ENCODE results near the gene CABCOCO1. TPM values are rescaled to one million over a fixed set of nuclear protein-coding genes. Genes with fewer than 3 reads are reported as not detected.

The CABCOCO1 gene
- total and polyA plus RNA-seq, 9 of the 15 experiments (the other 6 are each of a cell fraction or from before 2014, with no cell fraction given), result 0.04 TPM; not detected in 8

DNA sequence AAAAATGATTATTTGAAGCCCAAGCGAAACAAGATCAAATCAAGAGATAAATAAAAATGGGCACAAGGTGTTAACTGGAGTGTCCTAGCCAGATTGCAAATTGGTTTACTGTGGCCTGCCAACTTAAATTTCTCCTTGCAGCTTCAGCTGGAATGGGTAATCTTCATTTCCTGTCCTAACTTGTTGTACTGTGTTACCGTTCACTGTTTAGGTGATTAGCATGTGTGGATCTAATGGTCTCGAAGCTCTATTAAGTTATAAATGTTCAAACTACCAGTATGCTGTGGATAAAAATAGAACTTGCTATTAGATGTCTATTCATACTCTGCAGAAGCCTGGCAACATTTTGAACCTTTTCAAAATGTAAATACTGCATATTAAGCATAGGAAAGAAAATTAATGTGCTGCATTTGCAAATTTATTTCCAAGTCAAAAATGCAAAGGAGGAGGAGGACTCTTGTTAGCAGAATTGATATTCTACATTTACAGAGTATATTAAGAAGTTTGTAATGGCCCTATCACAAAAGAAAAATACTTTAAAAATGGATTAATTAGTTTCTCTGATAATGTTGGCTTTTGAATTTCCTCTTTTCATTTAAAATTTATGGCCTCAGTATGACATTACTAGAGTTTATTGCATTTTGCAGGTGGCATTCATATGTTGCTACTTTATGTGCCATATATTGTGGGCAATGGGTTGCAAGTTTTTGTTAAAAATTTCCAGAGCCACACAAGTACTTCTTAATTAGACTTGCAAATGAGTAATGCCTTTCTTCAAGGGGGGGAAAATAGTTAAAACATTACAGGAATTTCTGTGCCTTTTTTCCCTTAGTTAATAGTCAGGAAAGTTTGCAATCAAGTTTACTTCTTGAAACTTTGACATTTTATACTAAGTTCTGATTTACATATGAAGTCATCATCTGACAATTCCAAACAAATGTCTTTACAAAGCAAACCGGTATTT is 92.1 kb downstream of the CABCOCO1 start:
- H3K4me1 ChIP-seq (replicated peaks in 1 of 2; ENCODE audit: control insufficient read depth in 2 of 2, insufficient read depth in 2 of 2, low read length in 2 of 2), result peaks cover 4 to 50% of the 10 kb centered on the region in 2 experiments; a peak in 3 of 5 replicates
- H3K9me3 ChIP-seq (replicated peaks; ENCODE audit: control insufficient read depth, insufficient read depth, low read depth, low read length), result no peaks in the 10 kb centered on the region; the same call in 1 of the 2 replicates
- H4K20me1 ChIP-seq (replicated peaks; ENCODE audit: control insufficient read depth, insufficient read depth, low read length), result no peaks in the 10 kb centered on the region
- peak overlapping the region; percentile 14; the same call in 1 of the 2 replicates for H2AFZ ChIP-seq (ENCODE audit: low read depth, low read length)
- peaks cover 3% of the 10 kb centered on the region; the same call in 1 of the 3 replicates for H3K79me2 ChIP-seq (ENCODE audit: control insufficient read depth, insufficient read depth, low read length)
- no peaks in the 10 kb centered on the region; the same call in 1 of the 3 replicates for H3K36me3 ChIP-seq (ENCODE audit: control insufficient read depth, insufficient read depth, low read length)
- CTCF ChIA-PET (ENCODE audit: low intra/inter-chr PET ratio), result no interaction called here
- no peak for DNase-seq (ENCODE audit: extremely low read depth in 1 of 4, low spot score in 3 of 4)
- POLR2A ChIA-PET, result no interaction called here
- no peaks in the 10 kb centered on the region for H3K27me3 ChIP-seq (ENCODE audit: control insufficient read depth in 2 of 2, insufficient read depth in 2 of 2, low read length in 2 of 2)
- in situ Hi-C loops (cut with MboI), result loop anchor here (5.0 to 25.0 kb wide), 2 partner anchors 77 to 1357 kb away; no protein-coding TSS in a partner anchor
- intact Hi-C loops (cut with micrococcal nuclease), result loop anchor here (5.0 kb wide), 1 partner anchor 142 kb away; no protein-coding TSS in a partner anchor
- H3K9me1 ChIP-seq (ENCODE audit: control insufficient read depth, insufficient read depth, low read length), result no peaks in the 10 kb centered on the region
- 68% methylated on average over 4 of the region's 4 CpGs for WGBS (ENCODE audit: insufficient coverage, low coverage, missing lambda C conversion rate)
- H3K4me2 ChIP-seq (ENCODE audit: insufficient read depth, low read length), result no peak overlapping the region; the same call in 1 of the 2 replicates
- no TSS peak for BruUV-seq (replicated peaks)
- ATAC-seq, result no peak
- FAIRE-seq, result no peak
- TF ChIP-seq GATA2 (CRISPR knock-in tag; IDR thresholded peaks at IDR 0.05) (no peak), MAFG (tag; conservative IDR thresholded peaks at IDR 0.05) (0 out of 2 replicates have a peak, but pooled peaks have one; percentile 16), C11orf30 (IDR thresholded peaks at IDR 0.05; ENCODE audit: low read depth) (peak; percentile 61), ZNF316 (IDR thresholded peaks at IDR 0.05) (peak; percentile 78), ZNF668 (CRISPR knock-in tag; IDR thresholded peaks at IDR 0.05) (0 out of 2 replicates have a peak, but pooled peaks have one; percentile 12), CBX2 (IDR thresholded peaks at IDR 0.05; ENCODE audit: insufficient read depth, low read length, poor library complexity, severe bottlenecking) (no peak), L3MBTL2 (IDR thresholded peaks at IDR 0.05) (peak; percentile 36; the same call in 1 of the 2 replicates)
- H3K27ac ChIP-seq (ENCODE audit: extremely low read depth, low read depth, low read length), result no peak overlapping the region
- no peak overlapping the region for H3K9ac ChIP-seq (ENCODE audit: insufficient read depth in 1 of 2, low read depth in 2 of 2, low read length in 2 of 2)
- H3K4me3 ChIP-seq, result no peak overlapping the region

Data from K562 (cell line).